GM23338 (cell line): Measurements from ENCODE around the gene GPD2. TPM values are rescaled to one million over a fixed set of nuclear protein-coding genes. Genes with fewer than 3 reads are reported as not detected.
A peak's percentile ranks its signal among the peaks of the same experiment; 100 is the strongest.

Experiments
- ATAC-seq: fragments of 200-7000 bp; cut with Tn5 transposase; 3 replicates; pipeline ENCODE4 v1.9.1; 2020
- DNase-seq: peaks from one replicate; pipeline ENCODE4 v3.0.0-alpha.2; 2015; ENCODE audit warnings: low spot score
- H2AFZ ChIP-seq: fragments of 200-600 bp; sonication (generic); 2 replicates; pipeline ENCODE4 v1.8.0; 2016; ENCODE audit warnings: antibody characterized with exemption, mild to moderate bottlenecking, moderate library complexity
- H3F3A ChIP-seq: fragments of 200-600 bp; sonication (generic); replicated peaks from 2 replicates; pipeline ENCODE4 v1.8.0; 2017; ENCODE audit warnings: antibody characterized with exemption, mixed run types, low read depth
- H3K27ac ChIP-seq: fragments of 200-600 bp; sonication (generic); 2 replicates; pipeline ENCODE4 v1.6.1; 2016; ENCODE audit warnings: low read depth
- H3K27me3 ChIP-seq: fragments of 200-600 bp; sonication (generic); 2 replicates; pipeline ENCODE4 v1.8.0; 2016; ENCODE audit warnings: mild to moderate bottlenecking, mixed run types, moderate library complexity; ENCODE audit not compliant: insufficient read depth
- H3K36me3 ChIP-seq: fragments of 200-600 bp; sonication (generic); 2 replicates; pipeline ENCODE4 v1.8.0; 2016; ENCODE audit warnings: mild to moderate bottlenecking; ENCODE audit not compliant: insufficient read depth
- H3K4me1 ChIP-seq: fragments of 200-600 bp; sonication (generic); 2 replicates; pipeline ENCODE4 v1.8.0; 2016; ENCODE audit warnings: mild to moderate bottlenecking, moderate library complexity; ENCODE audit not compliant: insufficient read depth
- H3K4me2 ChIP-seq: fragments of 200-600 bp; sonication (generic); 2 replicates; pipeline ENCODE4 v1.7.1; 2017; ENCODE audit warnings: mixed run types
- H3K4me3 ChIP-seq: fragments of 200-600 bp; sonication (generic); 2 replicates; pipeline ENCODE4 v1.6.1; 2016; ENCODE audit warnings: mixed run types
- H3K79me2 ChIP-seq: fragments of 200-600 bp; sonication (generic); replicated peaks from 2 replicates; pipeline ENCODE4 v1.8.0; 2017; ENCODE audit warnings: mild to moderate bottlenecking; ENCODE audit not compliant: insufficient read depth
- H3K9me2 ChIP-seq: fragments of 200-600 bp; sonication (generic); 2 replicates; pipeline ENCODE4 v1.8.0; 2017; ENCODE audit not compliant: insufficient read depth
- H4K20me1 ChIP-seq: fragments of 200-600 bp; sonication (generic); replicated peaks from 2 replicates; pipeline ENCODE4 v1.8.0; 2017; ENCODE audit warnings: mild to moderate bottlenecking; ENCODE audit not compliant: insufficient read depth
- H3K27ac Mint-ChIP-seq: 2 replicates; pipeline ENCODE4 v1.8.0; 2020; ENCODE audit warnings: inconsistent platforms, mild to moderate bottlenecking, moderate library complexity, mixed read lengths
- H3K27me3 Mint-ChIP-seq: 3 replicates; pipeline ENCODE4 v1.8.0; 2022; ENCODE audit warnings: low read depth, mild to moderate bottlenecking, moderate library complexity, mixed read lengths, inconsistent platforms; ENCODE audit not compliant: insufficient read depth, poor library complexity
- H3K36me3 Mint-ChIP-seq: 3 replicates; pipeline ENCODE4 v1.8.0; 2021; ENCODE audit warnings: low read depth, mild to moderate bottlenecking, inconsistent platforms, moderate library complexity, mixed read lengths
- H3K4me1 Mint-ChIP-seq: 3 replicates; pipeline ENCODE4 v1.8.0; 2020; ENCODE audit warnings: mild to moderate bottlenecking, inconsistent platforms, mixed read lengths
- H3K4me3 Mint-ChIP-seq: 3 replicates; pipeline ENCODE4 v1.8.0; 2021; ENCODE audit warnings: moderate library complexity, mild to moderate bottlenecking, inconsistent platforms, mixed read lengths
- H3K9me3 Mint-ChIP-seq: 3 replicates; pipeline ENCODE4 v1.8.0; 2020; ENCODE audit warnings: moderate library complexity, mild to moderate bottlenecking, inconsistent platforms, mixed read lengths
- CREB1 ChIP-seq: fragments of 250-450 bp; sonication (Bioruptor Pico); IDR thresholded peaks from 2 replicates; pipeline ENCODE4 v1.5.0; 2020; ENCODE audit warnings: low read depth, mild to moderate bottlenecking, moderate library complexity
- EZH2 ChIP-seq: fragments of 200-600 bp; sonication (generic); IDR thresholded peaks from one replicate; pipeline ENCODE4 v1.8.0; 2017; ENCODE audit warnings: antibody characterized with exemption, mild to moderate bottlenecking, low read depth; ENCODE audit not compliant: unreplicated experiment
- EZH2phosphoT487 ChIP-seq: fragments of 200-600 bp; sonication (generic); IDR thresholded peaks from one replicate; pipeline ENCODE4 v1.8.1; 2018; ENCODE audit warnings: antibody characterized with exemption; ENCODE audit not compliant: unreplicated experiment
- JUNB ChIP-seq: IDR thresholded peaks from one replicate; pipeline ENCODE4 v1.6.1; 2016; ENCODE audit warnings: antibody characterized with exemption; ENCODE audit not compliant: unreplicated experiment
- NANOG ChIP-seq: IDR thresholded peaks from 2 replicates; pipeline ENCODE4 v1.6.1; 2016; ENCODE audit warnings: antibody characterized with exemption, borderline replicate concordance
- POLR2AphosphoS5 ChIP-seq: IDR thresholded peaks from 2 replicates; pipeline ENCODE4 v1.6.1; 2016; ENCODE audit warnings: antibody characterized with exemption, low read depth
- STAT1 ChIP-seq: IDR thresholded peaks from one replicate; pipeline ENCODE4 v1.6.1; 2016; ENCODE audit warnings: antibody characterized with exemption; ENCODE audit not compliant: unreplicated experiment
- ZNF114 ChIP-seq: fragments of 250-450 bp; sonication (Bioruptor Pico); IDR thresholded peaks from 2 replicates; pipeline ENCODE4 v1.5.0; 2020; ENCODE audit warnings: mild to moderate bottlenecking, moderate library complexity
- ZNF331 ChIP-seq: fragments of 250-450 bp; sonication (Bioruptor Pico); IDR thresholded peaks from 2 replicates; pipeline ENCODE4 v1.5.0; 2020; ENCODE audit warnings: low read depth, mild to moderate bottlenecking, moderate library complexity
- polyA plus RNA-seq: library from polyadenylated mRNA; unstranded; fragments of >200 nt; fragmentation: Nextera tagmentation; extraction: Ambion mirVana; gene quantifications from 2 replicates; pipeline ENCODE4 v1.2.1, GENCODE V29; 2016
- total RNA-seq: library from RNA; depleted of rRNA; stranded (reverse); fragments of >200 nt; shearing (Covaris generic); gene quantifications from 2 replicates; pipeline ENCODE4 v1.2.3, GENCODE V29; 2014
- TF ChIP-seq, protein P1 (sequence below): IDR thresholded peaks from one replicate; pipeline ENCODE4 v1.6.1; 2018; ENCODE audit warnings: antibody characterized with exemption; ENCODE audit not compliant: unreplicated experiment
- TF ChIP-seq, protein P2 (sequence below): fragments of 250-450 bp; sonication (Bioruptor Pico); IDR thresholded peaks from 2 replicates; pipeline ENCODE4 v1.5.0; 2020; ENCODE audit warnings: mild to moderate bottlenecking, moderate library complexity
- TF ChIP-seq, protein P3 (sequence below), 2 experiments: fragments of 200-600 bp in 1 of 2; sonication (generic) in 1 of 2; conservative IDR thresholded peaks; 2 replicates each; pipeline versions ENCODE4 v1.5.1 to v1.6.1; 2016 to 2017; ENCODE audit warnings: antibody characterized with exemption in 2 of 2, low read depth in 2 of 2, mild to moderate bottlenecking in 2 of 2, moderate library complexity in 1 of 2
- TF ChIP-seq, protein P4 (sequence below): IDR thresholded peaks from 2 replicates; pipeline ENCODE4 v1.6.1; 2016; ENCODE audit warnings: antibody characterized with exemption

GPD2 gene
- total and polyA plus RNA-seq, 2 experiments from 2014 or later: 9.4 to 67.4 TPM

DNA sequence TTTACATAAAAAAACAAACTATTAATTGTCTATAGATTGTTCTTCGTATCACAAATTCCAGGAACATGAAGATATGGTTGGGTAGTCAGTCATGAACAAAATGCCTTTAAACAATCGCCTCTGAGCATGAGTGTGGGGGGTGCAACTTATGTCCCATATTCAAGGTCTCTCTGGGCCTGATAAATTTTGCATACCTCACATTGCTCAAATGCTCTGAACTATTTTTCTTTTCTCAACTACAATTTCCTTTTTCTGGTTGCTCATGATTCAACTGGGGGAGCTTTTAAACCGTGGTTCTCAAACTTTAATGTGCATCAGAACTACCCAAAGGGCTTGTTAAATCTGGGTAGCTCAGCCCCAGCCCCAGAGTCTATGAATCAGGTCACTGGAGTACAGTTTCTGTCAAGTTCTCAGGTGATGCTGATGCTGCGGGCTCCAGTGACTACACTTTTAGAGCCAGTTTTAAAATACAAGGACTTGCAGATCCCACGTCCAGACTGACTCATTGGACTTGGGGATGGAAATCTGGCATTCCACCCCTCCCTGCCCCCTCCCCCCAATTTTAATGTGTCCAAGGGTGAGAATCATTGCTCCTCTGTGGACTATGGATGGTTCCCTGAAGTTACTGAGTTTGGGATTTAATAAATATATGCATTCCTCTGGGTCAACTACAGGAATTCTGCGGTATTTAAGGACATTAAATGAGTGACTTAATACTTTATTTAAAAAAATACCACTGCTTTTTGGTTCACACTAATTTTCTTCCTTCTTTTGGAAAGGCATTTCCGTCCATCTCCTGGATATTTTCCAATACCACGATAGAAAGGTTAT lies 1.5 kb upstream of the GPD2 start:
- peak overlapping the region; percentile 87 for H3K4me2 ChIP-seq
- ATAC-seq (no peak), DNase-seq (no peak)
- no peaks in the 10 kb centered on the region for H3F3A ChIP-seq
- Mint-ChIP-seq H3K4me3 (peak overlapping the region; percentile 93), H3K36me3 (peaks cover 3% of the 10 kb centered on the region; the same call in 1 of the 3 replicates), H3K27me3 (peaks cover 7% of the 10 kb centered on the region), H3K4me1 (peaks cover 48% of the 10 kb centered on the region), H3K9me3 (no peaks in the 10 kb centered on the region), H3K27ac (peak overlapping the region; percentile 89; the same call in 1 of the 2 replicates)
- peaks cover 21% of the 10 kb centered on the region for H3K4me1 ChIP-seq
- H3K36me3 ChIP-seq: no peaks in the 10 kb centered on the region
- H3K4me3 ChIP-seq: peak overlapping the region; percentile 73
- peaks cover 17% of the 10 kb centered on the region for H3K79me2 ChIP-seq
- peaks cover 4% of the 10 kb centered on the region; the same call in 1 of the 2 replicates for H3K9me2 ChIP-seq
- peak overlapping the region; percentile 79 for H2AFZ ChIP-seq
- peak overlapping the region; percentile 68; the same call in 1 of the 2 replicates for H3K27ac ChIP-seq
- no peak for TF ChIP-seq ZNF331 (CRISPR knock-in tag)
- no peak for TF ChIP-seq POLR2AphosphoS5
- TF ChIP-seq, protein P1, sequence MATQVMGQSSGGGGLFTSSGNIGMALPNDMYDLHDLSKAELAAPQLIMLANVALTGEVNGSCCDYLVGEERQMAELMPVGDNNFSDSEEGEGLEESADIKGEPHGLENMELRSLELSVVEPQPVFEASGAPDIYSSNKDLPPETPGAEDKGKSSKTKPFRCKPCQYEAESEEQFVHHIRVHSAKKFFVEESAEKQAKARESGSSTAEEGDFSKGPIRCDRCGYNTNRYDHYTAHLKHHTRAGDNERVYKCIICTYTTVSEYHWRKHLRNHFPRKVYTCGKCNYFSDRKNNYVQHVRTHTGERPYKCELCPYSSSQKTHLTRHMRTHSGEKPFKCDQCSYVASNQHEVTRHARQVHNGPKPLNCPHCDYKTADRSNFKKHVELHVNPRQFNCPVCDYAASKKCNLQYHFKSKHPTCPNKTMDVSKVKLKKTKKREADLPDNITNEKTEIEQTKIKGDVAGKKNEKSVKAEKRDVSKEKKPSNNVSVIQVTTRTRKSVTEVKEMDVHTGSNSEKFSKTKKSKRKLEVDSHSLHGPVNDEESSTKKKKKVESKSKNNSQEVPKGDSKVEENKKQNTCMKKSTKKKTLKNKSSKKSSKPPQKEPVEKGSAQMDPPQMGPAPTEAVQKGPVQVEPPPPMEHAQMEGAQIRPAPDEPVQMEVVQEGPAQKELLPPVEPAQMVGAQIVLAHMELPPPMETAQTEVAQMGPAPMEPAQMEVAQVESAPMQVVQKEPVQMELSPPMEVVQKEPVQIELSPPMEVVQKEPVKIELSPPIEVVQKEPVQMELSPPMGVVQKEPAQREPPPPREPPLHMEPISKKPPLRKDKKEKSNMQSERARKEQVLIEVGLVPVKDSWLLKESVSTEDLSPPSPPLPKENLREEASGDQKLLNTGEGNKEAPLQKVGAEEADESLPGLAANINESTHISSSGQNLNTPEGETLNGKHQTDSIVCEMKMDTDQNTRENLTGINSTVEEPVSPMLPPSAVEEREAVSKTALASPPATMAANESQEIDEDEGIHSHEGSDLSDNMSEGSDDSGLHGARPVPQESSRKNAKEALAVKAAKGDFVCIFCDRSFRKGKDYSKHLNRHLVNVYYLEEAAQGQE: no peak
- no peak for TF ChIP-seq EZH2
- no peak for TF ChIP-seq EZH2phosphoT487
- TF ChIP-seq, protein P2, sequence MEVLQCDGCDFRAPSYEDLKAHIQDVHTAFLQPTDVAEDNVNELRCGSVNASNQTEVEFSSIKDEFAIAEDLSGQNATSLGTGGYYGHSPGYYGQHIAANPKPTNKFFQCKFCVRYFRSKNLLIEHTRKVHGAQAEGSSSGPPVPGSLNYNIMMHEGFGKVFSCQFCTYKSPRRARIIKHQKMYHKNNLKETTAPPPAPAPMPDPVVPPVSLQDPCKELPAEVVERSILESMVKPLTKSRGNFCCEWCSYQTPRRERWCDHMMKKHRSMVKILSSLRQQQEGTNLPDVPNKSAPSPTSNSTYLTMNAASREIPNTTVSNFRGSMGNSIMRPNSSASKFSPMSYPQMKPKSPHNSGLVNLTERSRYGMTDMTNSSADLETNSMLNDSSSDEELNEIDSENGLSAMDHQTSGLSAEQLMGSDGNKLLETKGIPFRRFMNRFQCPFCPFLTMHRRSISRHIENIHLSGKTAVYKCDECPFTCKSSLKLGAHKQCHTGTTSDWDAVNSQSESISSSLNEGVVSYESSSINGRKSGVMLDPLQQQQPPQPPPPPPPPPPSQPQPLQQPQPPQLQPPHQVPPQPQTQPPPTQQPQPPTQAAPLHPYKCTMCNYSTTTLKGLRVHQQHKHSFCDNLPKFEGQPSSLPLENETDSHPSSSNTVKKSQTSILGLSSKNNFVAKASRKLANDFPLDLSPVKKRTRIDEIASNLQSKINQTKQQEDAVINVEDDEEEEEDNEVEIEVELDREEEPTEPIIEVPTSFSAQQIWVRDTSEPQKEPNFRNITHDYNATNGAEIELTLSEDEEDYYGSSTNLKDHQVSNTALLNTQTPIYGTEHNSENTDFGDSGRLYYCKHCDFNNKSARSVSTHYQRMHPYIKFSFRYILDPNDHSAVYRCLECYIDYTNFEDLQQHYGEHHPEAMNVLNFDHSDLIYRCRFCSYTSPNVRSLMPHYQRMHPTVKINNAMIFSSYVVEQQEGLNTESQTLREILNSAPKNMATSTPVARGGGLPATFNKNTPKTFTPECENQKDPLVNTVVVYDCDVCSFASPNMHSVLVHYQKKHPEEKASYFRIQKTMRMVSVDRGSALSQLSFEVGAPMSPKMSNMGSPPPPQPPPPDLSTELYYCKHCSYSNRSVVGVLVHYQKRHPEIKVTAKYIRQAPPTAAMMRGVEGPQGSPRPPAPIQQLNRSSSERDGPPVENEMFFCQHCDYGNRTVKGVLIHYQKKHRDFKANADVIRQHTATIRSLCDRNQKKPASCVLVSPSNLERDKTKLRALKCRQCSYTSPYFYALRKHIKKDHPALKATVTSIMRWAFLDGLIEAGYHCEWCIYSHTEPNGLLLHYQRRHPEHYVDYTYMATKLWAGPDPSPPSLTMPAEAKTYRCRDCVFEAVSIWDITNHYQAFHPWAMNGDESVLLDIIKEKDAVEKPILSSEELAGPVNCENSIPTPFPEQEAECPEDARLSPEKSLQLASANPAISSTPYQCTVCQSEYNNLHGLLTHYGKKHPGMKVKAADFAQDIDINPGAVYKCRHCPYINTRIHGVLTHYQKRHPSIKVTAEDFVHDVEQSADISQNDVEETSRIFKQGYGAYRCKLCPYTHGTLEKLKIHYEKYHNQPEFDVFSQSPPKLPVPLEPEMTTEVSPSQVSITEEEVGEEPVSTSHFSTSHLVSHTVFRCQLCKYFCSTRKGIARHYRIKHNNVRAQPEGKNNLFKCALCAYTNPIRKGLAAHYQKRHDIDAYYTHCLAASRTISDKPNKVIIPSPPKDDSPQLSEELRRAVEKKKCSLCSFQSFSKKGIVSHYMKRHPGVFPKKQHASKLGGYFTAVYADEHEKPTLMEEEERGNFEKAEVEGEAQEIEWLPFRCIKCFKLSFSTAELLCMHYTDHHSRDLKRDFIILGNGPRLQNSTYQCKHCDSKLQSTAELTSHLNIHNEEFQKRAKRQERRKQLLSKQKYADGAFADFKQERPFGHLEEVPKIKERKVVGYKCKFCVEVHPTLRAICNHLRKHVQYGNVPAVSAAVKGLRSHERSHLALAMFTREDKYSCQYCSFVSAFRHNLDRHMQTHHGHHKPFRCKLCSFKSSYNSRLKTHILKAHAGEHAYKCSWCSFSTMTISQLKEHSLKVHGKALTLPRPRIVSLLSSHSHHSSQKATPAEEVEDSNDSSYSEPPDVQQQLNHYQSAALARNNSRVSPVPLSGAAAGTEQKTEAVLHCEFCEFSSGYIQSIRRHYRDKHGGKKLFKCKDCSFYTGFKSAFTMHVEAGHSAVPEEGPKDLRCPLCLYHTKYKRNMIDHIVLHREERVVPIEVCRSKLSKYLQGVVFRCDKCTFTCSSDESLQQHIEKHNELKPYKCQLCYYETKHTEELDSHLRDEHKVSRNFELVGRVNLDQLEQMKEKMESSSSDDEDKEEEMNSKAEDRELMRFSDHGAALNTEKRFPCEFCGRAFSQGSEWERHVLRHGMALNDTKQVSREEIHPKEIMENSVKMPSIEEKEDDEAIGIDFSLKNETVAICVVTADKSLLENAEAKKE (CRISPR knock-in tag): no peak
- no peak for TF ChIP-seq STAT1
- no peak for TF ChIP-seq CREB1 (CRISPR knock-in tag)
- TF ChIP-seq, protein P3, sequence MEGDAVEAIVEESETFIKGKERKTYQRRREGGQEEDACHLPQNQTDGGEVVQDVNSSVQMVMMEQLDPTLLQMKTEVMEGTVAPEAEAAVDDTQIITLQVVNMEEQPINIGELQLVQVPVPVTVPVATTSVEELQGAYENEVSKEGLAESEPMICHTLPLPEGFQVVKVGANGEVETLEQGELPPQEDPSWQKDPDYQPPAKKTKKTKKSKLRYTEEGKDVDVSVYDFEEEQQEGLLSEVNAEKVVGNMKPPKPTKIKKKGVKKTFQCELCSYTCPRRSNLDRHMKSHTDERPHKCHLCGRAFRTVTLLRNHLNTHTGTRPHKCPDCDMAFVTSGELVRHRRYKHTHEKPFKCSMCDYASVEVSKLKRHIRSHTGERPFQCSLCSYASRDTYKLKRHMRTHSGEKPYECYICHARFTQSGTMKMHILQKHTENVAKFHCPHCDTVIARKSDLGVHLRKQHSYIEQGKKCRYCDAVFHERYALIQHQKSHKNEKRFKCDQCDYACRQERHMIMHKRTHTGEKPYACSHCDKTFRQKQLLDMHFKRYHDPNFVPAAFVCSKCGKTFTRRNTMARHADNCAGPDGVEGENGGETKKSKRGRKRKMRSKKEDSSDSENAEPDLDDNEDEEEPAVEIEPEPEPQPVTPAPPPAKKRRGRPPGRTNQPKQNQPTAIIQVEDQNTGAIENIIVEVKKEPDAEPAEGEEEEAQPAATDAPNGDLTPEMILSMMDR (conservative IDR thresholded peaks at IDR 0.05; ENCODE audit: low read depth in 2 of 2): no peak
- TF ChIP-seq, protein P4, sequence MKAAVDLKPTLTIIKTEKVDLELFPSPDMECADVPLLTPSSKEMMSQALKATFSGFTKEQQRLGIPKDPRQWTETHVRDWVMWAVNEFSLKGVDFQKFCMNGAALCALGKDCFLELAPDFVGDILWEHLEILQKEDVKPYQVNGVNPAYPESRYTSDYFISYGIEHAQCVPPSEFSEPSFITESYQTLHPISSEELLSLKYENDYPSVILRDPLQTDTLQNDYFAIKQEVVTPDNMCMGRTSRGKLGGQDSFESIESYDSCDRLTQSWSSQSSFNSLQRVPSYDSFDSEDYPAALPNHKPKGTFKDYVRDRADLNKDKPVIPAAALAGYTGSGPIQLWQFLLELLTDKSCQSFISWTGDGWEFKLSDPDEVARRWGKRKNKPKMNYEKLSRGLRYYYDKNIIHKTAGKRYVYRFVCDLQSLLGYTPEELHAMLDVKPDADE: no peak
- no peak for TF ChIP-seq JUNB
- no peak for TF ChIP-seq NANOG
- TF ChIP-seq ZNF114: no peak
- H3K27me3 ChIP-seq: no peaks in the 10 kb centered on the region
- no peaks in the 10 kb centered on the region for H4K20me1 ChIP-seq
